ENCODE results near the gene SYT8.

The SYT8 gene

DNA sequence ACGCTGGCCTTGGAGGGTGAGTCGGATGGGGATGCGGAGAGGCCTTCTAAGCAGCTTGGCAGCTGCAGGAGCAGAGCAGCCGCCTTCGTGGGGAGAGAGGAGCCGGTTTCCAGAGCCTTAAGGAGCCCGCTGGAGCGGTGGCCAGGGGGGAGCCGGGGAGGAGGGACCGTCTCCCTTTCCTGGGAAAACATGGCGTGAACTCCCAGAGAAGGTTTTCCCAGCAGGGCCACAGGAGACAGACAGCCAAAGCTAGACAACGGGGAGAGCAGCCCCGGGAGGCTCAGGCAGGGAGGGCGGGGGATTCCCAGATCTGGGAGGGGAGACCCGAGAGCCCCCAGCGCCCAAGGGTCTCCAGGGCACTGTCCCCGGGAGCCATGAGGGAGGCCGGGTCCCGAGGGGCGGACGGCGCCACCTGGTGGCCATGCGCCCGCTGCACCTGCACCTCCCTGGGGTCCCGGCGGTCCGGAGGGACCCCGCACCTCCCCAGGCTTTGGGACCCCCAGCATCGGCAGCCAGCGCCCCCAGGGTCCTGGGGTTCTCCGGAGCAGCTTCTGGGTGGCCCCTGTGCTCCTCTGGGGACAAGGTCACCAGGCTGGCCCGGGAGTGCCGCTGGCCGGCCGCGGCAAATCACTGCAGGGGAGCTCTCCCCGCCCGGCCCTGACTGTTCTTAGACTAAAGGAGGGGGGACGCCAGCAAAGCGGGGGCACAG, 2.4 kb upstream of the SYT8 start:
- H3K4me1 ChIP-seq (ENCODE audit: insufficient read depth, low read length), result no peaks in the 10 kb centered on the region; the same call in 1 of the 2 replicates
- peak overlapping the region; percentile 61 for H3K9ac ChIP-seq (ENCODE audit: low read depth, low read length)
- no peaks in the 10 kb centered on the region for H3K9me3 ChIP-seq (ENCODE audit: control insufficient read depth, insufficient read depth, low read length)
- H3K36me3 ChIP-seq (ENCODE audit: insufficient read depth, low read length), result no peaks in the 10 kb centered on the region

GRCh38 chr11:1832920-1833295, 1.9 kb upstream of the SYT8 start:
- Histone ChIP-seq H3K4me1 (ENCODE audit: insufficient read depth, low read length) (no peaks in the 10 kb centered on the region; the same call in 1 of the 2 replicates), H3K9ac (ENCODE audit: low read depth, low read length) (peak overlapping the region; percentile 61; the same call in 1 of the 2 replicates)

GRCh38 chr11:1834062-1834610, 654 bp upstream of the SYT8 start:
- Histone ChIP-seq H3K9me3 (ENCODE audit: control insufficient read depth, insufficient read depth, low read length) (no peaks in the 10 kb centered on the region), H3K4me1 (ENCODE audit: insufficient read depth, low read length) (no peaks in the 10 kb centered on the region; the same call in 1 of the 2 replicates), H3K36me3 (ENCODE audit: insufficient read depth, low read length) (no peaks in the 10 kb centered on the region), H3K9ac (ENCODE audit: low read depth, low read length) (no peak overlapping the region)

More at GRCh38 chr11:1832920-1833295, 1.9 kb upstream of the SYT8 start:
- Histone ChIP-seq H3K36me3 (ENCODE audit: insufficient read depth, low read length) (no peaks in the 10 kb centered on the region), H3K9me3 (ENCODE audit: control insufficient read depth, insufficient read depth, low read length) (no peaks in the 10 kb centered on the region)

DNA sequence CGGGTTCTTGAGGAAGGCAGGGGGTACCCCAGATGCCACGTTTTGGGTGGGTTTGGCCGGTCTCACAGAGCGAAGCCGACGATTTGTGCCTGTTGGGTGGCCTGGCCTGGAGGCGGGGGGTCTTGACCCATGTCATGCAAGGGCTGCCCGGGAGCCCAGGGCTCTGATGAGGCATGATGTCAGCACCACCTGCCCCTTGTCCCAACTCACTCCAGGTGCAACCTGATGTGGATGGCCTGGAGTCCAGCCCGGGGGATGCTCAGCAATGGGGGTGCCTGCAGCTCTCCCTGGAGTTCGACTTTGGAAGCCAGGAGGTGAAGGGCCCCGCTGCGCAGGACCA, 851 bp downstream of the SYT8 start:
- no peaks in the 10 kb centered on the region for H3K36me3 ChIP-seq (ENCODE audit: insufficient read depth, low read length)
- no peak overlapping the region for H3K9ac ChIP-seq (ENCODE audit: low read depth, low read length)
- no peaks in the 10 kb centered on the region for H3K9me3 ChIP-seq (ENCODE audit: control insufficient read depth, insufficient read depth, low read length)
- H3K4me1 ChIP-seq (ENCODE audit: insufficient read depth, low read length), result no peaks in the 10 kb centered on the region; the same call in 1 of the 2 replicates

- Histone ChIP-seq H3K9me3 (ENCODE audit: control insufficient read depth, insufficient read depth, low read length) (no peaks in the 10 kb centered on the region), H3K9ac (ENCODE audit: low read depth, low read length) (no peak overlapping the region), H3K36me3 (ENCODE audit: insufficient read depth, low read length) (no peaks in the 10 kb centered on the region), H3K4me1 (ENCODE audit: insufficient read depth, low read length) (no peaks in the 10 kb centered on the region; the same call in 1 of the 2 replicates)
These were observed 1.5 kb downstream of the SYT8 start for GRCh38 chr11:1836011-1836945.

DNA sequence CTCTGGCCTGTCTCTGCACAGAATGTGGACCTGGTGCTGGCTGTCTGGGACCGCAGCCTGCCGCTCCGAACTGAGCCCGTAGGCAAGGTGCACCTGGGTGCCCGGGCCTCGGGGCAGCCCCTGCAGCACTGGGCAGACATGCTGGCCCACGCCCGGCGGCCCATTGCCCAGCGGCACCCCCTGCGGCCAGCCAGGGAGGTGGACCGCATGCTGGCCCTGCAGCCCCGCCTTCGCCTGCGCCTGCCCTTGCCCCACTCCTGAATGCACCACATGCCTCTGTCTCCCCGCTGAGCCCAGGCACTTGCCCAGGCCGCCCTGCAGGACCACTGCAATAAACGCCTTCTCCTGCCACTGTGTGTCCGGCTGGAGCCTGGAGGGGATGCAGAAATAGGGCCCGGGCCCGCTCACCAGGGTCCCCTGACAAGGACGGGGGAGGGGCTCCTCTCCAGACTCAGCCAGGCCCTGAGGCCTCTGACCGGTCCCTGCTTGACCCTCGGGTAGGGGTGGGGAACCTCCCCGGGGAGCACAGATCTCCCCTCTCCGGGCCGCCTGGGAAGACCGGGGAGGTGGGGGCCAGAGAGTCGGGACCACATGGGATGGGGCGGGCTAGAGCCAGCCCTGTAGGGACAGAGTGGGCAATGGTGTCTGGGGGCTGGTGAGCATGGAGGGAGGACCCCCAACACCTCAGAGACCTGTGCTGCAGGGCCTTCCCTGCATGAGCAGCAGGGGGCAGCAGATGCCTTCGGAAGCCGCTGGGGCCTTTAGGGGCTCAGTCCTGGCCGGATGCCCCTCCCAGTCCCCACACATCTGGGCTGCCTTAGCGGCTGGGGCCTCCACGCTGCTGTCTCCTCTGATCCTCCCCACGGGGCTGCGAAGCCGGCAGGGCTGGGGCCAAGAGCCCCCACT, 2.6 kb downstream of the SYT8 start:
- no peaks in the 10 kb centered on the region for H3K9me3 ChIP-seq (ENCODE audit: control insufficient read depth, insufficient read depth, low read length)
- H3K36me3 ChIP-seq (ENCODE audit: insufficient read depth, low read length), result no peaks in the 10 kb centered on the region
- no peak overlapping the region for H3K9ac ChIP-seq (ENCODE audit: low read depth, low read length)
- H3K4me1 ChIP-seq (ENCODE audit: insufficient read depth, low read length), result no peaks in the 10 kb centered on the region; the same call in 1 of the 2 replicates

GRCh38 chr11:1838077-1838425, 3.3 kb downstream of the SYT8 start:
- Histone ChIP-seq H3K4me1 (ENCODE audit: insufficient read depth, low read length) (no peaks in the 10 kb centered on the region; the same call in 1 of the 2 replicates), H3K9me3 (ENCODE audit: control insufficient read depth, insufficient read depth, low read length) (no peaks in the 10 kb centered on the region), H3K36me3 (ENCODE audit: insufficient read depth, low read length) (no peaks in the 10 kb centered on the region), H3K9ac (ENCODE audit: low read depth, low read length) (no peak overlapping the region)

DNA sequence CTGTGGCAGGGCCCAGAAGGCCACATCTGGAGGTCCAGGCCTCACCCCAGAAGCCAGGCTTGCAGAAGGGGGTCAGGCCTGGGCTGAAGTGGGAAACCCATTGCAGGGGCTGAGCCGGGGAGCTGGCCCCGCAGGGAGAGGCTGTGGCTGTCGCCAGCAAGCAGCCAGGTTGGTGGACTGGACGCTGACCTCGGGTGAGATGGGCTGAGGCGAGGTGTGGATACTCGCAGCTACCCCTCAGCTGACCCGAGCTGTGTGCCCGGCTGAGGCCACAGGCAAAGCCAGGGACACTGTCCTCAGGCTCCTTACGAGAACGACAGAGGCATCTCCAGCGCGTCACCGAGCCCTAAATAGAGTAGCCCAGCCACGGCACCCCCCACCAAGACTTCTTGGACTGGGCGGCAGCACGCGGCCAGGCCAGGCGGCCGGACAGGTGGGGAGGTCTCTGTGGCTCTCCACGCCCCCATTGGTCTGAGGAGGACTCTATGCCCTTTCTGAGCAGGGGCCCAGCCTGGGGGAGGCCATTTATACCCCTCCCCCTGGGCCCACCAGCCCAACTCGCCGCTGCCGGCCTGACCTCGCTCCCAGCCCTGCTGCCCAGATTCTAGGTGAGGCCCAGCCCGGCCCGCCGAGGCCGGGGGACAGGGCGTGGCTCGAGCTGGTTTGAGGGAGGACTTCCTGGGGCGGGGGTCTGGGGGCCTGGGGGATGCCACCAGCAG, 3.8 kb downstream of the SYT8 start, which contains the start of gene TNNI2:
TSS of gene TNNI2 (plus strand) at position 556 of the 719 bp plus-strand sequence. CDS start 716 bp downstream, outside the sequence.
- Histone ChIP-seq H3K9ac (ENCODE audit: low read depth, low read length) (no peak within 1 kb of the TSS), H3K9me3 (ENCODE audit: control insufficient read depth, insufficient read depth, low read length) (no peaks in the 10 kb centered on the region), H3K4me1 (ENCODE audit: insufficient read depth, low read length) (no peaks in the 10 kb centered on the region; the same call in 1 of the 2 replicates), H3K36me3 (ENCODE audit: insufficient read depth, low read length) (no peaks in the 10 kb centered on the region)

DNA sequence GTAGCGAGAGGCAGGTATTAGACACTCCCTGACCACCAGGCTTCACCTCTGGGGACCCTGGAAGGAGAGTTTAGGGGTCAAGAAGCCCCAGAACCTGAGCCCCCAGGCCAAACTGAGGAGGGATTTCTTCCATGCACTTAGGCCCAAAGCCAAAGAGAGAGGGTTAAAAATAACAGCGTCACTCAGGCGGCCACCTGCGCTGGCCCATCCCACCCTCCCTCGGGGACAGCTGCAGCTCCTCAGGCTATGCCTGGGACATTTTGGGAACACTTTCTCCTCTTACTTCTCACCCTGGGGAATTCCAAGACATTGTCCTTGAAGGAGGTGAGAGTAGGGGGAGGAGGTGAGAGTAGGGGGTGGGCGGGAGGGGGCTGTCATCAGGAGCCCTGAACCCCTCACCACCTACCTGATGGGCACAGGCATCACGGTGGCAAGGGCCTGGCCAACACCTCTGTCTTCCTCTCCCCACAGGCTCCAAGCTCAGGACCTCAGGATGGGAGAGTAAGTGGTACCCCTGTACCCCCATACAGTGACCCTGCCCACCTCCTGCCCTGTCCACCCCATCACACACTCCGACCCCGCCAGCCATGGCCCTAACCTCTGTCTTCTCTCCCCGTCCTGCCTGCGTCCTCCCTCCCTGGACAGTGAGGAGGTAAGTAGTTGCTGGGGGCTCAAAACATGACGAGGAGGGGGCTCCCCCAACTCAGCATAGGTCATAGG, 4.6 kb downstream of the SYT8 start:
- no peak overlapping the region for H3K9ac ChIP-seq (ENCODE audit: low read depth, low read length)
- H3K36me3 ChIP-seq (ENCODE audit: insufficient read depth, low read length), result no peaks in the 10 kb centered on the region
- no peaks in the 10 kb centered on the region for H3K9me3 ChIP-seq (ENCODE audit: control insufficient read depth, insufficient read depth, low read length)
- H3K4me1 ChIP-seq (ENCODE audit: insufficient read depth, low read length), result no peaks in the 10 kb centered on the region; the same call in 1 of the 2 replicates

DNA sequence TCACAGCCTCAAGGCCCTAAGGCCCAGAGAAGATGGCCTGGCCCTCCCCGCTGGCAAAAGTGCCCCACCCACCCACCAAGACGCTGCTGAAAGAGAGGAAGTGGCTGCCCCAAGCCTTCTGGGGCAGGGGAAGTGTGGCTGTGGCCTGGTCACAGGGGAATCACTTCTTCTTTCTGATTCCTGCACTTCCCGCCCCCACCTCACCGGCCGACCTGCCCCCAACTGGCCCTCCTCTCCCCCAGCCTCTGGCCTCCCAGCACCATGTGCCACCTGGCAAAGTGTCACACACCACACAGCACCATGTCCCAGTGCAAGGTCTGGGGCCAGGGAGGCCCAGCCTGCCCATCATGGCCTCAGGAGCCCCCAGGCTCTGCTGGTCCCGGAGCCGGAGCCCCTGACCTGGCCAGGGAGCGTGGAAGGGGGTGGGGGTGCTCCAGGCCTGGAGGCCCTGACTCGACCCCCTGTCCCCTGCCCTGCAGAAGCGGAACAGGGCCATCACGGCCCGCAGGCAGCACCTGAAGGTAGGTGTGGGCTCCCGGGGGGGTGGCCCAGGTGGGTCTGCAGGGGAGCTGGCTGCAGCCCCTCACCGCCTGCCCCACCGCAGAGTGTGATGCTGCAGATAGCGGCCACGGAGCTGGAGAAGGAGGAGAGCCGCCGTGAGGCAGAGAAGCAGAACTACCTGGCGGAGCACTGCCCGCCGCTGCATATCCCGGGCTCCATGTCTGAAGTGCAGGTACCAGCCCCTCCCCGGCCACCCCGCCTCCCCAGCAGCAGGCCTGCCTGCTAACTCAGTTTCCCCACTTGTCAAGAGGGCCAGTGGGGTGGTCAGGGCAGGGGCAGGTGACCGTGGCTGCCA, 5.4 kb downstream of the SYT8 start:
- no peaks in the 10 kb centered on the region for H3K4me1 ChIP-seq (ENCODE audit: insufficient read depth, low read length)
- H3K36me3 ChIP-seq (ENCODE audit: insufficient read depth, low read length), result no peaks in the 10 kb centered on the region
- no peaks in the 10 kb centered on the region for H3K9me3 ChIP-seq (ENCODE audit: control insufficient read depth, insufficient read depth, low read length)
- no peak overlapping the region for H3K9ac ChIP-seq (ENCODE audit: low read depth, low read length)

- H3K9me3 ChIP-seq (ENCODE audit: control insufficient read depth, insufficient read depth, low read length), result no peaks in the 10 kb centered on the region
- H3K4me1 ChIP-seq (ENCODE audit: insufficient read depth, low read length), result no peaks in the 10 kb centered on the region
- H3K36me3 ChIP-seq (ENCODE audit: insufficient read depth, low read length), result no peaks in the 10 kb centered on the region
- no peak overlapping the region for H3K9ac ChIP-seq (ENCODE audit: low read depth, low read length)
These were observed 6.1 kb downstream of the SYT8 start for GRCh38 chr11:1840780-1841480.
